COLO668 (cell line): ENCODE measurements around the gene C19orf67.

Experiments
- DNase-seq: peaks from one replicate; lab custom pipeline; 2025; ENCODE audit not compliant: unreplicated experiment; lab: John Stamatoyannopoulos, UW

C19orf67 gene

DNA sequence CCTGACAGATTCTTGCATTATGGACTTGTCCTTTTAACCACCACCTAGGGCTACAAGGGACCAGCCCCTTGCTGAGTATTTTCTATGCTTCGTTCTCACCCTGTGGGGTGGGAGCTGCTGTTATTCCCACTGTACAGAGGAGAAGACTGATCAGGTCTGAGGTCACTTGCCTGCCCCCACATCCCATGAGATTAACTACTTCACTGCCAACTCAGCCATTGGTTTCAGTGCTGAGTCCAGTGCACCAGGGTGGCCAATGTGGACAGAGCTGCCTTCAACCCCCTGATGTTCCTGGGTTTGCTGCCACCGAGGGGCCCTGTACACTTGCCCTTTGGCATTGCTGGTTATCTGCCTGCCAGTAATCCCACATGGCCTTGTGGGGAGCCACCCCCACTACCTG lies 25.1 kb upstream of the C19orf67 start:
- no peak for DNase-seq

- no peak for DNase-seq
Measured at GRCh38 chr19:14107581-14108461, 22.2 kb upstream of the C19orf67 start.

GRCh38 chr19:14106840-14107239 lies 21.3 kb upstream of the C19orf67 start:
- DNase-seq: no peak

DNA sequence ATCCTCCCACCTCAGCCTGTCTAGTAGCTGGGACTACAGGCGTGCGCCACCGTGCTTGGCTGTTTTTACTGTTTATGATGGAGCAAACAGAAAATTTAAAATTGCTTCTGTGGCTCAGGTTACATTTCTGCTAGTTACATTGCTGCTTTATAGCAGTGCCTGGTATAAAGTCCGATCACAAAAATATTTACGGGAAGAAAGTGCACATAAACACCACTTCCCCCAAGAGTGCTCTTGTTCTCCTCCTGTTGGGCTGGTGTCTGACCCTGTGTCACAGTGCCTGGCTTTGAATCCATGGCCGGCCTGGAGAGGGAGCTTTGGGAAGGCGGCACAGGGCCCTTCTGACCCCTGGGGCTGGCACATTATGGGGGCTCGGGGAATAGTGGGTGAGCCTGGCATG lies 20.1 kb upstream of the C19orf67 start:
- DNase-seq: no peak

GRCh38 chr19:14103310-14103709 lies 17.7 kb upstream of the C19orf67 start:
- DNase-seq: no peak

DNA sequence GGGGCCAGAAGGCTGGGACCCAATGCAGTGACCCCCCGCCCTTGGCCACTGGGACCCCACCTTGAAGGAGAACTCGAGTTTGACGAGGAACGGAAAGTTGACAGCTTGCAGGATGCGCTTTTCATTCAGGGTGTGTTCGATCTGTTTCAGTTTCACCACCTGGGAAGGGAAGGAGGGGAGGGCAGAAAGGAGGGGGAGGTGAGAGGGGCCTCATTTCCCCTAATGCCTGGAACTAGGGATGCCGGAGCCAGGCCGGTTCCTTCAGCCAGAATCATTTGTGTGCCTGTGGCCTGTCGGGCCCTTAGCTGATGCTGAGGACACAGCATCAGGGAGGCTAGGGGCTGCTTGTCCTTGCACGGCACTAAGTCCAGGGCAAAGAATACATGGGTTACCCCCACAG lies 17.2 kb upstream of the C19orf67 start:
- no peak for DNase-seq

DNA sequence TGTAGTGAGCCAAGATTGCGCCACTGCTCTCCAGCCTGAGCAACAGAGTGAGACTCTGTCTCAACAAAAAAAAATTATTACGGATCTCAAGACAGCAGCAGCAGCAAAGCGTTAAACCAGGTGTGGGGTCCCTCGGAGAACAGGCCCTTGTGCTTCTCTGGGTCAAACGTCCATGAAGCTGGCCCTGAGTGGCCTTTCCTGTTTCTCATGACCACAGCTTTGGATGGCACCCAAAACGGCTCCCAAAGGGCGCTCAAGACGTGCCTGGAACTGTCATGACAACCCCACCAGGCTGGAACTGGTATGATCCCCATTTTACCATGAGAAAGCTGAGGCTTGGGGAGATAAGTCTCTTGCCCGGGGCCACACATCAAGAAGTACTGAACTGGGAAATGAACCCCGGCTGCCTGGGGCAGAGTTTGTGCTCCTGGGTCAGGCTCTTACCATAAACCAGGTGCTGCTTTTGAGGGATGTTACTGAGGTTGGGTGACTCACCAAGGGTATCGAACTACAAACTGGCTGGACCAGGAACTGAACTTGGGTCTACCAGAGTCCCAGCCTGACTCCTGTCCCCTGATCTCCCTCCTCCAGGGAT lies 16.6 kb upstream of the C19orf67 start:
- no peak for DNase-seq

DNA sequence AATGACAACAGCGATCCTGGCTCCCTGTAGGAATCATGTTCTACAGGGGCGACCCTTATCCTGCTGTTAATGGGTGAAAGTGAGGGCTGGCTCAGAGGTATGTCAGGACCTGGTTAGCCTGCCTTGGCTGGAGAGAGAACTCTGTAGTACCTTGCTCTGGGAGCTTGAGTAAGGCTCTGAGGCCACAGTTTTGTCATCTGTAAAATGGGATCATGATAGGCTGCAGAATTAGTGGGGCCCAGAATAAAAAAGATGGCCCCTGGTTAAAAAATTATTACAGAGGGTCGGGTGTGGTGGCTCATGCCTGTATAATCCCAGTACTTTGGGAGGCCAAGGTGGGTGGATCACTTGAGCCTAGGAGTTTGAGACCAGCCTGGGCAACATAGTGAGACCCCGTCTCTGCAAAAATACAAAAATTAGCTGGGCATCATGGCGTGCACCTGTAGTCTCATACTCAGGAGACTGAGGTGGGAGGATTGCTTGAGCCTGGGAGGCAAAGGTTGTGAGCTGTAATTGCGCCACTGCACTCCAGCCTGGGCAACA lies 15.5 kb upstream of the C19orf67 start:
- no peak for DNase-seq

DNA sequence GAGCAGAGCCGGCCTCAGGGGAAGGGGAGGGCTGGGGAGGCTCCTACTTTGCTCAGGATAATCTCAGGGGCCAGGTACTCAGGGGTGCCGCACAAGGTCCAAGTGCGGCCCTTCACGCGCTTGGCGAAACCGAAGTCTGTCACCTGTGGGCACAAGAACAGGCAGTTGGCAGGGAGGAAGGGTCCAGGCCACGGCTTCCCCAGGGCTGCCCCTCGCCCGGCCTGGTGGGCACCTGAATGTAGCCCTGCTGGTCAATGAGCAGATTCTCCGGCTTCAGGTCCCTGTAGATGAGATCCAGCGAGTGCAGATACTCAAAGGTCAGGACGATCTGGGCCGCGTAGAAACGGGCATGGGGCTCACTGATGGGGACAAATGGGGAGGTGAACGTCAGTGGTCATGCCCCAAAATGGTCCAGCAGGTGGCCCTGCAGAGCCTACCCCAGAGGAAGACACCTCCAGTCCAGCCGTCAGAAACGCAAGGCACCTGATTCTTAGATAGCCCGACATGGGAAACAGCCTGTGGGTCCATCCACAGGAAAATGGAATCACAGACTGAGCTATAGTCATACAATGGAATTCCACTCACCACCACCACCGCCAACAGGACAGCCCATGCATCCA lies 12.1 kb upstream of the C19orf67 start:
- DNase-seq: no peak

DNA sequence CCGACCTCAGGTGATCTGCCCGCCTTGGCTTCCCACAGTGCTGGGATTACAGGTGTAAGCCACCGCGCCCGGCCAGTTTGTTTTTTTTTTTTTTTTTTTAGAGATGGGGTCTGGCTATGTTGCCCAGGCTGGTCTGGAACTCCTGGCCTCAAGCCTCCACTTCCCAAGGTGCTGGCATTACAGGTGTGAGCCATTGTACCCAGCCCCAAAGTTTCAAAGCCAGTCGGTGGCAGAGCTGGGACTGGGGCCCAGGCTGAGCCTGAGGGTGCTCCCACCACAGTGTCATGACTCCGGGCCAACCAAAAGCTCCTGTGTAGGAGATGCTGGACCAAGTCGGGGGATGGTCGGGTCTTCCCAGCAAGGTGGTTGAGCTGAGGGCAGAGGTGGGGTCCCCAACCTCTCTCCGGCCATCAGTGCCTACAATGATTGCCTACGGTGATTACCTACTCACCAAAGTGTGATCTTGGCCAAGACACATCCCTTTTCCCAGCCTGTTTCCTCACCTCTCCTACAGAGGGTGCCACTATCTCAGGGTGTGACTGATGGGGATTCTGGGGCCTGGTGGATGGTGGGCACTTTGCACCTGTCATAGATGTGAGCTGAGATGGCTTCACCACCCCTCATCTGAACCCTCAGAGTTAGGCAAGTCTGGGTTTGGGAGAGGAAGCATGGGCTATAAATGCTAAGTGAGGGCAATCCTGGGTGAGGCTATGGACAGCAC lies 10.8 kb upstream of the C19orf67 start:
- no peak for DNase-seq

GRCh38 chr19:14094854-14095253 lies 9.3 kb upstream of the C19orf67 start:
- no peak for DNase-seq

DNA sequence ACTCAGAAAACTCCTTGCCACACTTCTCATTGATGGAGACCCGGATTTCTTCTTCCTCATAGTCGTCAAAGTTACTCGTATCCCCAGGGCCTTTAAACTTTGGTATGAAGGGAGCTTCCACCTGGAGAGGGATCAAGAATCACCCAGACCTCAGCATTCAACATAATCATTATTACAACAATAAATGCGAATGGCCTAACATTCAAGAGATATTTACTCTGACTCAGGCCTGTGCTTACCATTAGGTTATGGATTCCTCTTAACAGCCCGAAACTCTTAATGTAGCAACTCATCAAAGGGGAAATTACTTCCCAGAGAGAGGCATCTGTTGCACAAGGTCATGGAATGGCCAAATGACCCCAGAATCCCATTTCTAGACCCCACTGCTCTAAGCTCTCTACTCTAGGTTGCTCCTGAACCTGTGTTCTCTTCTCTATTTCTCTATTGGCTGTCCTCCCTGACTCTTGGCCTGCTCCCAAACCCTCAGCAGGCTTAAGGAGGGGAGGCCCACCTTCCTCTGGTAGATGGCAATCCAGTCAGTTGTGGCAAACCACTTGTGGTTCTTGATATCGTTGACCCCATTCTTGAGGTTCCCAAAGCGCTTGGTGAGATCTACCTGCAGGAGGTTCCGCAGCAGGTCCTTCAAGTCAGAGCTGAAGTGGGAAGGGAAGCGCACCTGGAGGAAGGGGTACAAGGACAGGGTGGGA lies 7.7 kb upstream of the C19orf67 start:
- DNase-seq: no peak

GRCh38 chr19:14091813-14092462 lies 6.4 kb upstream of the C19orf67 start:
- DNase-seq: no peak

GRCh38 chr19:14091081-14091812 lies 5.7 kb upstream of the C19orf67 start:
- DNase-seq: peak; percentile 87

- DNase-seq: peak; percentile 87
Measured at GRCh38 chr19:14090509-14091080, 5.0 kb upstream of the C19orf67 start, which contains the start of gene SAMD1. SAMD1 (minus strand) TSS chr19:14090751.

DNA sequence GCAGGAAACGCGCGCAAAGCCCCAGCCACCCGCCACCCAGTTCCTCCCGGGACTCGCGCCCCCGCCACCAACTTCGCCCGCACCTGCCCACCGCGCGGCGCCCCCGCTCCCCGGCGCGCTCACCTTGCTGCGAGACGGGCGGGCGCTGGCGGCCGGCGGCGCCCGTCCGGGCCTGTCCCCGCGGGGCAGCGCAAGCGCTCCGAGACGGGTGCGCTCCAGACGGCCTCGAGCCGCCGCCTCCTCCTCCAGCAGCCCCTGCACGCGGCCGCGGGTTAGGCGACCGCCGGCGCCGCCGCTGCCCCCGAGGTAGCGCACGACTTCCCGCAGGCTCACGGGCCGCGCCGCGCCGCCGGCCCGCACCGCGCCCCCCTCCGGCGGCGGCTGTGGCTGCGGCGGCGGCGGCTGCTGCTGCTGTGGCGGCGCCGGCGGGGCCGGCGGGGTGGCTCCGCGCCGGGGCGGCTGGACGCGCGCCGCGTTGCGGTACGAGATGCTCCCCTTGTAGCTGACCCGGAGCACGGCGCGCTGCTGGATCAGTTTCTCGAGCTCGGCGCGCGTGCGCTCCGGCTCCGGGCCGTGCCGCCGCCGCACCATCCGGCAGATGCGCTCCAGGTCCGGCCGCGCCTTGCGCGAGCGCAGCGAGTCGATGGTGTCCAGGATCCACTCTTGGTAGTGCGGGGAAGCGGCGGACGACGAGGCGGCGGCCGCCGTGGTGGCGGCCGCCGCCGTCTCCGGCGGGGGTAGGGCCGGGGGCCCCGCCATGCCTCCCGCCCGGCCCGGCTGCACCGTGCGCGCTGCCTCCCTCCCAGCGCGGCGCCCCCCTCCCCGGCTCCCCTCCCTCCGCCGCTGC lies 4.3 kb upstream of the C19orf67 start:
- peak; percentile 75 for DNase-seq

DNA sequence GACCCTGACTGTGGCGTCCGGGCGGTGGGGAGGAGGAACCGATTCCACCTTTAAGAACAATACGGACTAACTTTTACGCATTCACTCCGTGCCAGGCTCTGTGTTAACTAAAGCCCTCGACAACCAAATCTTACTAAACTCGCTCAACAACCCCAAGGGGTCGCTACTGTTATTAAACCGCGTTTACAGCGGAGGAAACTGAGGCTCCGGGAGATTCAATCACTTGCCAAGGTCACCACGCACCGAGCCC lies 3.8 kb upstream of the C19orf67 start:
- no peak for DNase-seq

GRCh38 chr19:14088634-14089411 lies 3.2 kb upstream of the C19orf67 start:
- DNase-seq: no peak
